Measurements from ENCODE around the gene CR1. TPM values are rescaled to one million over a fixed set of nuclear protein-coding genes. Genes with fewer than 3 reads are reported as not detected.

Gene CR1
- total and polyA plus RNA-seq, 2 experiments from 2014 or later = 0.20 TPM; not detected in 1

GRCh38 chr1:207669528-207670009 is 173.6 kb downstream of the CR1 start:
- no peak overlapping the region for H3K4me3 ChIP-seq
- no peak overlapping the region for H3K4me2 ChIP-seq

DNA sequence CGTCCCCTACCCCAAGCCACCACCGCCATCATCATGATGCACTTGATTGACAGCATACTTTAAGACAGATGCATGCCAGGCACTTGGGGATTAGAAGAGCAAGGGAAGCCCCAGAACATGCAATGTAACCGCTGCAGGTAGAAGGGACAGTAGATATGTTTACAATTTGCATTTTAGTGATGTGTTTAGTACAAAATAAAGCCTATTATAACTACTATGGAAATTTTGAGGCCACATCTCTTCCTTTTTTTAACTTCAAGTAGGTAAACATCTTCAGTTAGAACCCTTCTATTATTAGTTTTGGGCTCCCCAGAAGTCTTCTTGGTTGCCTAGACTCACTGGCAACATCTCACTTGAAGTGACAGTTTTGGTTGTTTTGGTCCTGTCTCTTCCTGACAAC is 174.2 kb downstream of the CR1 start:
- H3K36me3 ChIP-seq (replicated peaks; ENCODE audit: insufficient read depth, low read depth) = no peaks in the 10 kb centered on the region
- no peak overlapping the region for H3K4me2 ChIP-seq
- no peak overlapping the region for H3K27ac ChIP-seq
- TF ChIP-seq EZH2 (IDR thresholded peaks at IDR 0.05; ENCODE audit: borderline replicate concordance) = no peak
- TF ChIP-seq, protein P1, sequence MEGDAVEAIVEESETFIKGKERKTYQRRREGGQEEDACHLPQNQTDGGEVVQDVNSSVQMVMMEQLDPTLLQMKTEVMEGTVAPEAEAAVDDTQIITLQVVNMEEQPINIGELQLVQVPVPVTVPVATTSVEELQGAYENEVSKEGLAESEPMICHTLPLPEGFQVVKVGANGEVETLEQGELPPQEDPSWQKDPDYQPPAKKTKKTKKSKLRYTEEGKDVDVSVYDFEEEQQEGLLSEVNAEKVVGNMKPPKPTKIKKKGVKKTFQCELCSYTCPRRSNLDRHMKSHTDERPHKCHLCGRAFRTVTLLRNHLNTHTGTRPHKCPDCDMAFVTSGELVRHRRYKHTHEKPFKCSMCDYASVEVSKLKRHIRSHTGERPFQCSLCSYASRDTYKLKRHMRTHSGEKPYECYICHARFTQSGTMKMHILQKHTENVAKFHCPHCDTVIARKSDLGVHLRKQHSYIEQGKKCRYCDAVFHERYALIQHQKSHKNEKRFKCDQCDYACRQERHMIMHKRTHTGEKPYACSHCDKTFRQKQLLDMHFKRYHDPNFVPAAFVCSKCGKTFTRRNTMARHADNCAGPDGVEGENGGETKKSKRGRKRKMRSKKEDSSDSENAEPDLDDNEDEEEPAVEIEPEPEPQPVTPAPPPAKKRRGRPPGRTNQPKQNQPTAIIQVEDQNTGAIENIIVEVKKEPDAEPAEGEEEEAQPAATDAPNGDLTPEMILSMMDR (IDR thresholded peaks at IDR 0.05; ENCODE audit: poor library complexity) = no peak
- TF ChIP-seq EZH2phosphoT487 (IDR thresholded peaks at IDR 0.05; ENCODE audit: low read depth, severe bottlenecking, unreplicated experiment) = no peak
- no peak for DNase-seq (ENCODE audit: low spot score)
- H3K4me1 ChIP-seq (ENCODE audit: insufficient read depth) = no peaks in the 10 kb centered on the region
- no peak overlapping the region for H2AFZ ChIP-seq
- H3K27me3 ChIP-seq = peaks cover 5% of the 10 kb centered on the region
- no peaks in the 10 kb centered on the region for H3K9me3 ChIP-seq (ENCODE audit: low read depth)
- no peaks in the 10 kb centered on the region for H3K79me2 ChIP-seq
- no peaks in the 10 kb centered on the region for H4K20me1 ChIP-seq (ENCODE audit: insufficient read depth, poor library complexity, severe bottlenecking)
- WGBS (ENCODE audit: low lambda C conversion rate, missing lambda C conversion rate) = 89% methylated on average over 3 of the region's 3 CpGs
- no peak overlapping the region for H3K4me3 ChIP-seq
- no peaks in the 10 kb centered on the region for H3K9me2 ChIP-seq (replicated peaks; ENCODE audit: insufficient read depth)

More at GRCh38 chr1:207669528-207670009, 173.6 kb downstream of the CR1 start:
- H3K9me2 ChIP-seq (replicated peaks; ENCODE audit: insufficient read depth) = no peaks in the 10 kb centered on the region
- no peaks in the 10 kb centered on the region for H3K79me2 ChIP-seq
- H2AFZ ChIP-seq = no peak overlapping the region
- TF ChIP-seq EZH2phosphoT487 (IDR thresholded peaks at IDR 0.05; ENCODE audit: low read depth, severe bottlenecking, unreplicated experiment) = no peak
- TF ChIP-seq EZH2 (IDR thresholded peaks at IDR 0.05; ENCODE audit: borderline replicate concordance) = no peak
- TF ChIP-seq, protein P1 (IDR thresholded peaks at IDR 0.05; ENCODE audit: poor library complexity) = no peak
- 94% methylated on average over 39 of the region's 44 CpGs for WGBS (ENCODE audit: low lambda C conversion rate, missing lambda C conversion rate)
- no peak overlapping the region for H3K27ac ChIP-seq
- H3K27me3 ChIP-seq = peaks cover 5% of the 10 kb centered on the region
- no peaks in the 10 kb centered on the region for H3K9me3 ChIP-seq (ENCODE audit: low read depth)
- H3K36me3 ChIP-seq (replicated peaks; ENCODE audit: insufficient read depth, low read depth) = no peaks in the 10 kb centered on the region
- no peak for DNase-seq (ENCODE audit: low spot score)
- H4K20me1 ChIP-seq (ENCODE audit: insufficient read depth, poor library complexity, severe bottlenecking) = no peaks in the 10 kb centered on the region
- no peaks in the 10 kb centered on the region for H3K4me1 ChIP-seq (ENCODE audit: insufficient read depth)

DNA sequence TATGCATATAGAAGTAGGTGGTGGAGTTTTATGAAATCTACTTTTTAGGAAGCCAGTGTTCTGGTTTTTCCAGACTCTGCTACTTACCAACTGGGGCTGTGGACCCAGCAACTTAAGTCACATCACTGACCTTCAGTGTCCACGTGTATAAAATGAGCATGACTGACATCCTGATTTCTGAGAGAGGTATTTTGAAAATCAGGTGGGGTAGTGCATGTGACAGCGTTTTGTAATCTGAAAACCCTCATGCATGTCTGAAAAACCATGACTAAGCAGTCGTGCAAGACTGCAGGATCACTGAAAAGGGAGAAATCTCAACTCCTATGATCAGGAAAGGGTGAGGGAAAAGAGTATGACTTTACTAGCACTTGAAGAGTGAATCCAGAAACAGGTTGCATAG is 175.0 kb downstream of the CR1 start:
- Histone ChIP-seq H3K9me3 (ENCODE audit: low read depth) (no peaks in the 10 kb centered on the region), H3K4me2 (no peak overlapping the region), H3K79me2 (no peaks in the 10 kb centered on the region), H3K9me2 (replicated peaks; ENCODE audit: insufficient read depth) (no peaks in the 10 kb centered on the region), H3K27me3 (peaks cover 5% of the 10 kb centered on the region), H4K20me1 (ENCODE audit: insufficient read depth, poor library complexity, severe bottlenecking) (no peaks in the 10 kb centered on the region), H2AFZ (no peak overlapping the region), H3K4me3 (no peak overlapping the region), H3K36me3 (replicated peaks; ENCODE audit: insufficient read depth, low read depth) (no peaks in the 10 kb centered on the region), H3K27ac (no peak overlapping the region), H3K4me1 (ENCODE audit: insufficient read depth) (no peaks in the 10 kb centered on the region)
- DNase-seq (ENCODE audit: low spot score) = no peak
- no peak for TF ChIP-seq EZH2 (IDR thresholded peaks at IDR 0.05; ENCODE audit: borderline replicate concordance)
- TF ChIP-seq, protein P1 (IDR thresholded peaks at IDR 0.05; ENCODE audit: poor library complexity) = no peak
- no peak for TF ChIP-seq EZH2phosphoT487 (IDR thresholded peaks at IDR 0.05; ENCODE audit: low read depth, severe bottlenecking, unreplicated experiment)
- WGBS (ENCODE audit: low lambda C conversion rate, missing lambda C conversion rate) = 70% methylated on average over 3 of the region's 3 CpGs

All from hepatocyte (in vitro differentiated cells).